AG10803 (cell line): ENCODE results near the gene AOPEP.
A peak's percentile ranks its signal among the peaks of the same experiment; 100 is the strongest.

Experiments used
- DNase-seq: peaks from one replicate; pipeline ENCODE4 v3.0.0; 2010; ENCODE audit warnings: low read depth
- H3K4me3 ChIP-seq: 2 replicates; pipeline ENCODE4 v1.5.1; 2011; ENCODE audit warnings: mild to moderate bottlenecking, low read length, control low read depth
- CTCF ChIP-seq: conservative IDR thresholded peaks from 2 replicates; pipeline ENCODE4 v1.5.1; 2011; ENCODE audit warnings: mild to moderate bottlenecking, low read length, control low read depth, inconsistent platforms

The AOPEP gene

GRCh38 chr9:94949370-94949769 lies 222.9 kb downstream of the AOPEP start:
- DNase-seq, result no peak
- no peak overlapping the region for H3K4me3 ChIP-seq
- TF ChIP-seq CTCF, result no peak

DNA sequence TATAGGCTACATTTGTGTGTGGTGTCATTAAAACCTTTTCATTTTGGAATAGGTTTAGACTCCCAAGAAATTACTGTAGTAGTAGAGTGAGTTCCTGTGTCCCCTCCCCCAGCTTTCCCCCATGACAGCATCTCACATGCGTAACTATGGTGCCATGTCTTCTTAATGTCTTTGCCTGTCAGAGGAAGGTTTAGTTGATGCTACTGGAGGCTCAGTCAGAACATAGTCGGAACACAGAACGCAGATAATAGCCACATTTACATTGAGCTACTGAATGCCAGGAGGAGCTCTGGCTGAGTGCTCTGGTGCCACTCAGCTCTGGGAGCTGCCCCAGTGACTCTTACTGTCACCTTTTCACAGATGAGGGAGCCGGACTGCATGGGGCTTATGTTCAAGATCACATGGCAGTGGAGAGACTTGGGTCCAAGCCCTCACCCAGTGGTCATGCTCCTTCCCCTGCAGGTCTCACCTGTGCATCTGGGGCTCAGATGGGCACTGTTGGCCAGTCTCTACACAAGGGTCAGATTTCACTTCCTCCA lies 223.6 kb downstream of the AOPEP start:
- DNase-seq, result no peak
- no peak overlapping the region for H3K4me3 ChIP-seq
- TF ChIP-seq CTCF, result no peak

DNA sequence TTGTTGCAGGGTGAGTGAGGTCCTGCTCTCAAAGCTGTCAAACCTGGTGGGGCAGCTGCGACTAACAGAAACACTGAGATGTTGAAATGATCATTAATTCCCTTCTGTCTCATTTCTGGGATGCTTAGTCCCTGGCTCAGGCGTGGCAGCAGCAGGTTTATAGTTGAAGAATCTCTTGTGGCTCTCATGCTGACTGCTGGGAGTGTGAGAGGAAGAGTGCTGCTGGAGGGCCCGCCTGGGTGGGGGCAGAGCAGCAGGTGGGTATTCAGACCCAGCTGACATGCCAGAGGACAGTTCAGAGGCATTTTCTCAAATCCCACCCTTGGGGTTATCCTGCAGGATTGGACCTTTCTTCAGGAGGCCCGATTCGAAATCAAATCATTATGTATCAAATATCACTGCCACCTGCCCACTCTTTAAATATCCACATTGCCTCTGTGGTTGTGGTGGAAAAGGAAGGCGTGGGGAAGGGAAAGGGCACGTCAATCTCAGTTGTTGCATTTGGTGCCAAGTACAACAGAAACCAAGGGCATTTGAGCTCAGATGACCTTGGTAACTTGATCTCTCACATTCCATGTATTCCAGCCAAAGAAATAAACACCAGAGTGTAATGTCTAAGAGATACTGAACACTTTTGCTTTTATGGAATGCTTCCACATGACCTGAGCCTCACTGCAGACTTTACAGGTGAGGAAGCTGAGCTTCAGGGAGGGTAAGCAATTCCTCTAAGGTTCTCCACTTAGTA lies 224.3 kb downstream of the AOPEP start:
- no peak for TF ChIP-seq CTCF
- peak; percentile 60 for DNase-seq
- no peak overlapping the region for H3K4me3 ChIP-seq

GRCh38 chr9:94951324-94952135 lies 225.0 kb downstream of the AOPEP start:
- DNase-seq, result no peak
- no peak for TF ChIP-seq CTCF
- no peak overlapping the region for H3K4me3 ChIP-seq

DNA sequence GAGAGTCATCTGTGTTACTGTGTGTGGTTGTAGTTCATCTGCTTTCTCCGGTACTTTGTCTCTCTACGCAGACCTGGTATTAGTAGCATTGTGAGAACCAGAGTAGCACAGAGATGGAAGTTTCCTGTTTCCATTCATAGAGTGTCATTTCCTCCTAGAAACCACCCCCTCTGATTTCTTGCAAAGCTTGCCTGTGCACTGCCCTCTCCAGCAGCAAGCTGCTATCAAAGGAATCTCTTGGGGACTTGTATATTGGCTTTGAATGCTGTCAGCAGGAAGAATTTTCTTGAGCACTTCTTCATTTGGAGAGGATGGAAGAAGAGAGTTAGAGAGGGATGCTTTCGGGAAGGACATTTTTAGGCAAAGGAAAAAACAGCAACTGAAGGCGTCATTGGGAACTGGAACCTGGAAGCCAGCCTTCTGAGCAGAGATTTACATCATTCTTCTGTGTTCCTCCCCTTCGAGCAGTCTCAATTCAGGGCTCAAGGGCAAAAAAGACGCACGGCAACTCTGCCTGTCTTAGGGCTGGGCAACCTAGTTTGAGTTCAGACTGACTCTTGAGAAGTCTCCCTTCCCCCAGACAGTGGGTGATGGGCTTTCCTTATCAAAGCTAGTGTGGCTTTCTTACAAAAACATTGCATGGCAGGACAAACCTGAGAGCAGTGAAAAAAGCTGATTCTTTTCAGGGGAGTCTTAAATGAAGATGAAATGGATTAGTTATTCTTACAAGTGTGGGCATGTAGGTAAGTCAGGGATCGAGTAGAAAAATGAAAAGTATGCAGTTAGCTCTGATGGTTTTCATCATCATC lies 226.3 kb downstream of the AOPEP start:
- no peak overlapping the region for H3K4me3 ChIP-seq
- TF ChIP-seq CTCF, result no peak
- DNase-seq, result no peak

DNA sequence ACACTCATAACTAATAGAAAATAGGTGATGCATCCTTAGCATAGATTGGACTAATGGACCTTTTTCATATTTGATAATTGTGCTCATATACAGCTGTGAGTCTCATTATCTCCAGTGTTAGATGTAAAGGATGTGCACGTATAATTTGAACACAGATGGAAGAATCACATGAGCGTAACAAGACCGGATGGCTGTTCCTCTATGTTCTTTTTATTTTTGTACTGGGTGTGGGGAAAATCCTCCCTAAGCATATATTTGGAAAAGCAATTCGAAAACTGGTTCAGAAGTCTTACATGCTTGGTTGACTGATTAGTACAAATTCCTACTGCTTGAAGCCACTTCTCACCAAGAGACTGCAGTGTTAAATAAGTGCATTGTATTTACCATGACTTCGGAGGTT lies 230.2 kb downstream of the AOPEP start:
- no peak overlapping the region for H3K4me3 ChIP-seq
- no peak for TF ChIP-seq CTCF
- no peak for DNase-seq
